Epithelial cell of alveolus of lung (primary cell): ENCODE data around the gene FBXO34. TPM values are rescaled to one million over a fixed set of nuclear protein-coding genes. Genes with fewer than 3 reads are reported as not detected.

Experiments used
- total RNA-seq: library from RNA; depleted of rRNA; stranded (reverse); fragments of >200 nt; gene quantifications from 2 replicates; pipeline ENCODE4 v1.2.1, GENCODE V29; 2015

Gene FBXO34, protein sequence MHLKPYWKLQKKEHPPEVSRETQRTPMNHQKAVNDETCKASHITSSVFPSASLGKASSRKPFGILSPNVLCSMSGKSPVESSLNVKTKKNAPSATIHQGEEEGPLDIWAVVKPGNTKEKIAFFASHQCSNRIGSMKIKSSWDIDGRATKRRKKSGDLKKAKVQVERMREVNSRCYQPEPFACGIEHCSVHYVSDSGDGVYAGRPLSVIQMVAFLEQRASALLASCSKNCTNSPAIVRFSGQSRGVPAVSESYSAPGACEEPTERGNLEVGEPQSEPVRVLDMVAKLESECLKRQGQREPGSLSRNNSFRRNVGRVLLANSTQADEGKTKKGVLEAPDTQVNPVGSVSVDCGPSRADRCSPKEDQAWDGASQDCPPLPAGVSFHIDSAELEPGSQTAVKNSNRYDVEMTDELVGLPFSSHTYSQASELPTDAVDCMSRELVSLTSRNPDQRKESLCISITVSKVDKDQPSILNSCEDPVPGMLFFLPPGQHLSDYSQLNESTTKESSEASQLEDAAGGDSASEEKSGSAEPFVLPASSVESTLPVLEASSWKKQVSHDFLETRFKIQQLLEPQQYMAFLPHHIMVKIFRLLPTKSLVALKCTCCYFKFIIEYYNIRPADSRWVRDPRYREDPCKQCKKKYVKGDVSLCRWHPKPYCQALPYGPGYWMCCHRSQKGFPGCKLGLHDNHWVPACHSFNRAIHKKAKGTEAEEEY
- total RNA-seq = 12.8 and 18.6 TPM in 2 replicates

DNA sequence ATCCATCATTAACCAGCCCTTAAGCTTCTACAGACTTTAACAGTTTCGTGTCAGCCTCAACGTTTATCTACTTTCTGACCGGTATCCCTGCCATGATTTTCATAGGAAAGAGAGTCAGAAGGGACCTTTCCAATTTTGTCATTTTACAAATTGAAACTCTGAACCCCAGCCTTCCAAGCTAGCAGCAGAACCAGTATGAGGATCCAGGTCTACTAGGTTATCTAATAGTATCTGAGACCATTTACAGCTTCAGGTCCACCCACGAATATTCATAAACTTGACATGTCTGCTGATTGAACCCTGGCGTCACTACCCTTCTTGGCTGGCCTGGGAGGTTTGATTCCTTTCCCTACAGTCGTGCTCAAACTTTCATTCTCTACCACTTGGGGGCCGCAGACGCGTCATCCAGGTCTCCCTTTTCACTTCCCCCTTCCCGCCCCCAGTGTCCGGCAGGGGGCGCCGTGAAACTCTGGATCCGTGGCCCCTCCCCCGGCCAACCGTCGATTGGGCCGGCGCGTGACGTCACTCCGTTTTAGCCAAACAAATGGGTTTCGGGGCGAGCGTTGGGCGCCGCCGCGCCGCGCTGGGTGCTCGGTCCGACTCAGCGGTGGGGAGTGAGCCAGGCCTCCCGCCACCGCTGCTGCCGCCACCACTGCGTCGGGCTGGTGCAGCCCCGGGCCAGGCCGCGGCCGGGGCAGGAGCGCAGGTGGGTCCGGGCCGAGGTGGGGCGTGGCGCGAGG is at the start of gene FBXO34:
TSS of gene FBXO34 (plus strand) at position 590 of the 740 bp plus-strand sequence. CDS start 78,970 bp downstream, outside the sequence.

Other genes starting within 250 kb of the FBXO34 start
- 8.2 and 10.1 TPM in 2 replicates for gene WDHD1, start 244.3 kb upstream of the FBXO34 start, total RNA-seq
- 11.1 and 14.7 TPM in 2 replicates for gene SOCS4, start 244.2 kb upstream of the FBXO34 start, total RNA-seq
- 64.2 and 92.8 TPM in 2 replicates for gene MAPK1IP1L, start 219.8 kb upstream of the FBXO34 start, total RNA-seq
- 282 and 341 TPM in 2 replicates for gene LGALS3, start 142.2 kb upstream of the FBXO34 start, total RNA-seq
- gene DLGAP5, start 79.8 kb upstream of the FBXO34 start, total RNA-seq = 18.1 and 29.1 TPM in 2 replicates
- gene ATG14, start 140.4 kb downstream of the FBXO34 start, total RNA-seq = 5.8 and 11.6 TPM in 2 replicates
- gene TBPL2, start 169.2 kb downstream of the FBXO34 start, total RNA-seq = not detected in 2 replicates